PC-9 (cell line): ENCODE data around the gene ITCH. TPM values are rescaled to one million over a fixed set of nuclear protein-coding genes. Genes with fewer than 3 reads are reported as not detected.

ENCODE experiments used
- BruUV-seq: library from RNA; stranded (reverse); fragments of 400-500 nt; replicated peaks from 2 replicates; lab custom pipeline; 2021; lab: Mats Ljungman, UMichigan
- CTCF ChIA-PET: fragments of 300-600 bp; sonication (Branson Sonifier 250); formaldehyde crosslinking; loops from one replicate; lab custom pipeline; 2022; ENCODE audit warnings: antibody characterized with exemption; lab: Charles Lee
- POLR2A ChIA-PET: fragments of 300-600 bp; sonication (Branson Sonifier 250); formaldehyde crosslinking; loops from one replicate; lab custom pipeline; 2022; ENCODE audit warnings: antibody characterized with exemption; ENCODE audit not compliant: unreplicated experiment; lab: Charles Lee
- DNase-seq, 2 experiments: peaks; one replicate each; pipeline versions ENCODE4 v3.0.0 to v3.0.0-alpha.2; 2015 to 2022; ENCODE audit warnings: mixed read lengths in 1 of 2
- H2AFZ ChIP-seq: fragments of 200-600 bp; sonication (generic); 2 replicates; pipeline ENCODE4 v1.8.1; 2017; ENCODE audit warnings: antibody characterized with exemption
- H3F3A ChIP-seq: fragments of 200-600 bp; sonication (generic); 2 replicates; pipeline ENCODE4 v1.8.1; 2017; ENCODE audit warnings: antibody characterized with exemption, mild to moderate bottlenecking, low read depth; ENCODE audit not compliant: insufficient read depth
- H3K27ac ChIP-seq: fragments of 200-600 bp; sonication (generic); 2 replicates; pipeline ENCODE4 v1.6.1; 2016; ENCODE audit warnings: mixed run types
- H3K27me3 ChIP-seq: fragments of 200-600 bp; sonication (generic); 2 replicates; pipeline ENCODE4 v1.6.1; 2016; ENCODE audit warnings: low read depth, mixed run types; ENCODE audit not compliant: insufficient read depth
- H3K36me3 ChIP-seq: fragments of 200-600 bp; sonication (generic); 2 replicates; pipeline ENCODE4 v1.6.1; 2016; ENCODE audit warnings: low read depth, mixed run types
- H3K4me1 ChIP-seq: fragments of 200-600 bp; sonication (generic); replicated peaks from 2 replicates; pipeline ENCODE4 v1.6.1; 2016; ENCODE audit warnings: mixed run types; ENCODE audit not compliant: insufficient read depth
- H3K4me2 ChIP-seq: fragments of 200-600 bp; sonication (generic); 2 replicates; pipeline ENCODE4 v1.6.1; 2017; ENCODE audit warnings: mixed run types
- H3K4me3 ChIP-seq: fragments of 200-600 bp; sonication (generic); 2 replicates; pipeline ENCODE4 v1.6.1; 2016; ENCODE audit warnings: mixed run types
- H3K79me2 ChIP-seq: fragments of 200-600 bp; sonication (generic); 2 replicates; pipeline ENCODE4 v1.6.1; 2017; ENCODE audit warnings: low read depth, mixed run types
- H3K9me2 ChIP-seq: fragments of 200-600 bp; sonication (generic); 2 replicates; pipeline ENCODE4 v1.8.1; 2017; ENCODE audit warnings: mild to moderate bottlenecking; ENCODE audit not compliant: insufficient read depth
- H3K9me3 ChIP-seq: fragments of 200-600 bp; sonication (generic); 2 replicates; pipeline ENCODE4 v1.8.1; 2016; ENCODE audit warnings: low read depth; ENCODE audit not compliant: insufficient read depth
- H4K20me1 ChIP-seq: fragments of 200-600 bp; sonication (generic); 2 replicates; pipeline ENCODE4 v1.8.1; 2017; ENCODE audit not compliant: insufficient read depth
- EZH2 ChIP-seq: fragments of 200-600 bp; sonication (generic); IDR thresholded peaks from 2 replicates; pipeline ENCODE4 v1.8.0; 2017; ENCODE audit warnings: antibody characterized with exemption, low read depth
- intact Hi-C: fragments of 100-400 bp; cut with micrococcal nuclease; formaldehyde crosslinking; loops from one replicate; pipeline ENCODE4 v1.10.0; 2022; ENCODE audit not compliant: unreplicated experiment
- total RNA-seq: library from RNA; stranded (reverse); gene quantifications from 2 replicates; pipeline ENCODE4 v1.2.3, GENCODE V29; 2021
- TF ChIP-seq, protein P1 (sequence below): fragments of 200-600 bp; sonication (generic); conservative IDR thresholded peaks from 2 replicates; pipeline ENCODE4 v1.6.1; 2017; ENCODE audit warnings: mixed run types, antibody characterized with exemption, mild to moderate bottlenecking, moderate library complexity

ITCH gene
- total RNA-seq, 1 experiment from 2014 or later, result 144 TPM

DNA sequence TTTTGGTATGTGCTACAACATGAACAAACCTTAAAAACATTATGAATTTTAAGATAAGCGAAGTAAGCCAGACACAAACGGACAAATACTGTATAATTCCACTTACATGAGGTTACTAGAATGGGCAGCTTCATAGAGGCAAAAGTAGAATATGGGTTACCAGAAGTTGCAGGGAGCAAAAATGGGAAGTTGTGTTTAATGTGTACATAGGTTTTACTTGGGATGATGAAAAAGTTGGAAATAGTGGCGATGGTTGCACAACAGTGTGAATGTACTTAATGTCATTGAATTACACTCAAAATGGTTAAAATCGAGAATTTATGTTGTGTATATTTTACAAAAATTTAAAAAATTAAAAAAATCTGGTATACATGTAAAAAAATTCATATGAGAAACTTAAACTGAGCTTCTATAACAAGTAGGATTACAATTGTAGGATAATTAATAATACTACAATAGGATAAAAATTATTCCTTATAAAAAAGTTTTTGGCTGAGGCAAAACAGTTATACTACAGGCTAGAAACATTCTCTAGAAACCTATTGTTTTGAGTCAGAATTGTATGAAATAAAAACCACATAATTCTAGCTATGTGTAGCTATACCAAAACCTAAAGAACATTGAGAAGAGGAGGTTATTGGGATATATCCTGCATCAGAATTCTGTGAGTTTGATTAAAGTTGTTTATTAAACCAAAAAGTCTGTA is 128.3 kb downstream of the ITCH start:
- Histone ChIP-seq H3K27ac (no peak overlapping the region), H3K9me2 (no peaks in the 10 kb centered on the region), H3K4me2 (no peak overlapping the region), H3K79me2 (no peaks in the 10 kb centered on the region), H2AFZ (no peak overlapping the region), H4K20me1 (peaks cover 16% of the 10 kb centered on the region; the same call in 1 of the 2 replicates), H3K4me1 (no peaks in the 10 kb centered on the region), H3K4me3 (no peak overlapping the region), H3K27me3 (no peaks in the 10 kb centered on the region), H3F3A (peaks cover 47% of the 10 kb centered on the region), H3K9me3 (no peaks in the 10 kb centered on the region), H3K36me3 (peaks cover 54% of the 10 kb centered on the region)
- no peak for DNase-seq
- no TSS peak for BruUV-seq
- CTCF ChIA-PET, result no interaction called here
- TF ChIP-seq, protein P1, sequence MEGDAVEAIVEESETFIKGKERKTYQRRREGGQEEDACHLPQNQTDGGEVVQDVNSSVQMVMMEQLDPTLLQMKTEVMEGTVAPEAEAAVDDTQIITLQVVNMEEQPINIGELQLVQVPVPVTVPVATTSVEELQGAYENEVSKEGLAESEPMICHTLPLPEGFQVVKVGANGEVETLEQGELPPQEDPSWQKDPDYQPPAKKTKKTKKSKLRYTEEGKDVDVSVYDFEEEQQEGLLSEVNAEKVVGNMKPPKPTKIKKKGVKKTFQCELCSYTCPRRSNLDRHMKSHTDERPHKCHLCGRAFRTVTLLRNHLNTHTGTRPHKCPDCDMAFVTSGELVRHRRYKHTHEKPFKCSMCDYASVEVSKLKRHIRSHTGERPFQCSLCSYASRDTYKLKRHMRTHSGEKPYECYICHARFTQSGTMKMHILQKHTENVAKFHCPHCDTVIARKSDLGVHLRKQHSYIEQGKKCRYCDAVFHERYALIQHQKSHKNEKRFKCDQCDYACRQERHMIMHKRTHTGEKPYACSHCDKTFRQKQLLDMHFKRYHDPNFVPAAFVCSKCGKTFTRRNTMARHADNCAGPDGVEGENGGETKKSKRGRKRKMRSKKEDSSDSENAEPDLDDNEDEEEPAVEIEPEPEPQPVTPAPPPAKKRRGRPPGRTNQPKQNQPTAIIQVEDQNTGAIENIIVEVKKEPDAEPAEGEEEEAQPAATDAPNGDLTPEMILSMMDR, result no peak
- TF ChIP-seq EZH2, result no peak
- intact Hi-C loops, result no loop called here
- POLR2A ChIA-PET, result interaction anchor here (0.6 kb wide), 1 partner anchor 155 kb away, joined by 7 read pairs; no protein-coding TSS in a partner anchor

DNA sequence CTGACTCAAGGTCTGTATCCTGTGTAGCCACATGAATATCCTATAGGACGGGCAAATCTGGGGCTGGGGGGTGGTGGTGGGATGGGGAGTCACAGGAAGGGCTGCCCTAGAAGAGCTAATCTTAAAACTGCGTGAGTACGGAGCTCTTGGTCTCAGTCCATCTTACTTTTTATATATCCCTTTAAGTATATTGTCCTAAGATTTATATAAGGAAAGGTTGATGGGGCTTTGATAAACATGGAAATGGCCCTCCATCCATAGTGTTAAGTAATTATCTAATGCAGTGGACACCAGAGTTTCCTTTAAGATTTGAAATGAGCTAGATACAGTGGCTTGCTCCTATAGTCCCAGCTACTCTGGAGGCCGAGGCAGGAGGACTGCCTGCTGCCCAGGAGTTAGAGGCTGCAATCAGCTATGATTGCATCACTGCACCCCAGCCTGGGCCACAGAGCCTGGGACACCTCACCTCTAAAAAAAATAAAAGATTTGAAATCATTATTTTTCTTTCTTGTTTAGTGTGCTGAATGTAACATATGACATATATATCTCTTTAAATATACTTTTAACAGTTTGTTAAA is 128.9 kb downstream of the ITCH start:
- Histone ChIP-seq H3K4me3 (no peak overlapping the region), H3K9me2 (no peaks in the 10 kb centered on the region), H3K4me2 (no peak overlapping the region), H3K27me3 (no peaks in the 10 kb centered on the region), H4K20me1 (peaks cover 22% of the 10 kb centered on the region; the same call in 1 of the 2 replicates), H3F3A (peaks cover 54% of the 10 kb centered on the region), H3K79me2 (0 out of 2 replicates have a peak, but pooled peaks cover 3% of the 10 kb centered on the region), H3K4me1 (no peaks in the 10 kb centered on the region), H3K9me3 (no peaks in the 10 kb centered on the region), H3K27ac (no peak overlapping the region), H3K36me3 (peaks cover 58% of the 10 kb centered on the region), H2AFZ (no peak overlapping the region)
- POLR2A ChIA-PET, result interaction anchor here (0.6 kb wide), 2 partner anchors 19 to 156 kb away, joined by 3 to 7 read pairs; no protein-coding TSS in a partner anchor
- no peak for DNase-seq
- CTCF ChIA-PET, result no interaction called here
- no TSS peak for BruUV-seq
- TF ChIP-seq EZH2, result no peak
- TF ChIP-seq, protein P1, result no peak
- intact Hi-C loops, result no loop called here

DNA sequence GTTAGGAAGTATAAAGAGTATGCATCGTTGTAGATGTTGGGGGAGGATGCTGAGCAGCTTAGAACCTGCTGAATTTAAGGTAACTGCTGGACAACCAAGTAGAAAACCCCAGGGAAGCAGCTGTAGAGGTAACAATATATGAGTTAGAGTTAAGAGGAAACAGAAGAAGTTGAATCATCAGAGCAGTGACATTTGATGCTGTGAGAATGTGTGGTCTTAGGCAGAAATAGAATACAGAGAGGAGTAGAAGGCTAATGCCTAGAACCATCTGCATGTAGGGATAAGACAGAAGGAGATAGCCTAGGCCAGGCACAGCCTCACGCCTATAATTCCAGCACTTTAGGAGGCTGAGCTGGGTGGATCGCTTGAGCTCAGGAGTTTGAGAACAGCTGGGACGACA is 130.6 kb downstream of the ITCH start:
- BruUV-seq, result TSS peak; percentile 2
- Histone ChIP-seq H3K27ac (no peak overlapping the region), H3K4me2 (no peak overlapping the region), H3K4me3 (no peak overlapping the region), H3K27me3 (no peaks in the 10 kb centered on the region), H3K4me1 (no peaks in the 10 kb centered on the region), H3K79me2 (peaks cover 8% of the 10 kb centered on the region; the same call in 1 of the 2 replicates), H3K9me3 (no peaks in the 10 kb centered on the region), H3F3A (peaks cover 64% of the 10 kb centered on the region), H2AFZ (no peak overlapping the region), H3K9me2 (no peaks in the 10 kb centered on the region), H4K20me1 (peaks cover 38% of the 10 kb centered on the region), H3K36me3 (peaks cover 57% of the 10 kb centered on the region)
- ChIA-PET CTCF (no interaction called here), POLR2A (interaction anchor here (0.7 kb wide), 1 partner anchor 69 kb away, joined by 3 read pairs; no protein-coding TSS in a partner anchor)
- TF ChIP-seq, protein P1, result no peak
- TF ChIP-seq EZH2, result no peak
- intact Hi-C loops, result no loop called here
- no peak for DNase-seq
